Right lobe of liver (tissue), 6 donors: ENCODE measurements around the gene OPTN. TPM values are rescaled to one million over a fixed set of nuclear protein-coding genes. Genes with fewer than 3 reads are reported as not detected.

ENCODE experiments used
- ATAC-seq, 4 donors: fragments of 200-7000 bp; cut with Tn5 transposase; one replicate each; pipeline ENCODE4 v1.9.1; 2020; ENCODE audit warnings: mild to moderate bottlenecking in 4 of 4, moderate library complexity in 4 of 4
- DNase-seq, 3 donors: peaks; one replicate each; pipeline ENCODE4 v3.0.0-alpha.2; 2020
- H3K27ac ChIP-seq, 3 donors: fragments of 200-600 bp; one replicate each; pipeline ENCODE4 v1.8.0; 2022
- H3K27me3 ChIP-seq, 2 donors: fragments of 200-600 bp; one replicate each; pipeline ENCODE4 v1.8.0; 2022
- H3K36me3 ChIP-seq, 4 donors: fragments of 200-600 bp; sonication (generic) in 1 of 4; one replicate each; pipeline versions ENCODE4 v1.5.1 to v1.8.0; 2017 to 2022; ENCODE audit warnings: control low read depth in 1 of 4
- H3K4me1 ChIP-seq, 4 donors: fragments of 200-600 bp; sonication (generic) in 1 of 4; one replicate each; pipeline versions ENCODE4 v1.5.1 to v1.8.0; 2017 to 2022; ENCODE audit warnings: control low read depth in 1 of 4
- H3K4me3 ChIP-seq, 3 donors: fragments of 200-600 bp; one replicate each; pipeline ENCODE4 v1.8.0; 2022
- H3K9me3 ChIP-seq, 4 donors: fragments of 200-600 bp; sonication (generic) in 1 of 4; one replicate each; pipeline versions ENCODE4 v1.5.1 to v1.8.0; 2017 to 2022; ENCODE audit warnings: control low read depth in 1 of 4
- CTCF ChIP-seq, 4 donors: fragments of 200-600 bp in 3 of 4; fragments of 450-650 bp in 1 of 4; IDR thresholded peaks; one replicate each; pipeline versions ENCODE4 v1.5.1 to v1.8.0; 2016 to 2022; ENCODE audit warnings: antibody characterized with exemption in 4 of 4, mild to moderate bottlenecking in 2 of 4
- POLR2A ChIP-seq: fragments of 450-650 bp; IDR thresholded peaks from one replicate; pipeline ENCODE4 v1.6.1; 2017; ENCODE audit warnings: antibody characterized with exemption, mild to moderate bottlenecking
- WGBS: methylation state at CpG from one replicate; pipeline ENCODE4 v1.1.6; 2018; ENCODE audit warnings: low coverage, low lambda C conversion rate; ENCODE audit not compliant: insufficient coverage; ENCODE audit errors: missing lambda C conversion rate; 5-methylcytosine and 5-hydroxymethylcytosine counted together
- intact Hi-C, 2 donors: fragments of 100-400 bp; cut with DNase I; formaldehyde crosslinking; loops; one replicate each; pipeline versions ENCODE4 v1.11.2 to v1.14.1; 2022
- total RNA-seq, 6 experiments: library from RNA; depleted of rRNA in 2 of 6; stranded (reverse); fragments of >200 nt in 2 of 6; fragmentation: NEBNext Ultra II Directional in 3 of 6; extraction: Animal tissue kit (Norgen Biotek cat#: 25700) in 3 of 6; gene quantifications; one replicate each; pipeline versions ENCODE4 v1.1.0 to v1.2.4, GENCODE V29; 2016 to 2023
- donor health status: DM: no; HTN: yes; CAD: no.
- donor health status: DM: no; HTN: no; CAD: no.
- donor health status: DM: no; HTN: no; CAD: no.
- donor health status: DM: no; HTN: yes; CAD: no.
- donor health status: DM: no; HTN: yes; CAD: no.

OPTN gene
- total RNA-seq, 6 experiments from 2014 or later: 30.4 to 70.7 (median 36.9) TPM

DNA sequence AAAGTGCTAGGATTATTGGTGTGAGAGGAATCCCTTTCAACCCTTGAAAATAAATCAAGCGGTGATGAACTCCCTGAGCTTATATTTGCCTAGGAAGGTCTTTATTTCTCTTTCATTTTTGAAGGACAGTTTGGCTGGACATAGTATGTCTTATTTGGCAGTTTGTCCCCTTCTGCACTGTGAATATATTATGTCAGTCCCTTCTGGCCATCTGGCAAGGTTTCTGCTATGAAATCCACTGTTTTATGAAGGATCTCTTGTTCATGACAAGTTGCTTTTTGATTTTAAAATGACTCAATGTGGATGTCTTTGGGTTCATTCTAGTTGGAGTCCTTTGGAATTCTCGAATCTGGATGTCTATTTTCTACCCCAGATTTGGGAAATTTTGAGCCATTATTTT is 39.7 kb downstream of the OPTN start:
- no peak for ATAC-seq
- TF ChIP-seq CTCF (IDR thresholded peaks at IDR 0.05) (no peak), POLR2A (no peak)
- intact Hi-C loops: no loop called here
- Histone ChIP-seq H3K27ac (no peak overlapping the region), H3K9me3 (no peaks in the 10 kb centered on the region), H3K4me3 (no peak overlapping the region), H3K36me3 (peaks cover 4 to 46% (median 13%) of the 10 kb centered on the region in 4 donors), H3K4me1 (no peaks in the 10 kb centered on the region), H3K27me3 (no peaks in the 10 kb centered on the region)
- no peak for DNase-seq
- WGBS: 79% methylated on average over 2 of the region's 2 CpGs

GRCh38 chr10:13140627-13141190 is 40.7 kb downstream of the OPTN start:
- no peak for TF ChIP-seq POLR2A
- no peak for TF ChIP-seq CTCF (IDR thresholded peaks at IDR 0.05)
- Histone ChIP-seq H3K27me3 (no peaks in the 10 kb centered on the region), H3K9me3 (no peaks in the 10 kb centered on the region), H3K36me3 (peaks cover under 1 to 36% (median 8%) of the 10 kb centered on the region in 4 donors), H3K4me3 (no peak overlapping the region), H3K4me1 (no peaks in the 10 kb centered on the region), H3K27ac (no peak overlapping the region)
- ATAC-seq: no peak
- 75% methylated on average over 2 of the region's 4 CpGs for WGBS
- DNase-seq: no peak
- intact Hi-C loops: no loop called here

GRCh38 chr10:13143766-13144165 is 43.8 kb downstream of the OPTN start:
- Histone ChIP-seq H3K27ac (no peak overlapping the region), H3K4me1 (peaks cover 0 to 10% (median 2%) of the 10 kb centered on the region in 4 donors), H3K4me3 (no peak overlapping the region), H3K36me3 (peaks cover 0 to 13% (median 0%) of the 10 kb centered on the region in 4 donors), H3K9me3 (no peaks in the 10 kb centered on the region), H3K27me3 (no peaks in the 10 kb centered on the region)
- intact Hi-C loops: no loop called here
- no peak for DNase-seq
- no peak for ATAC-seq
- TF ChIP-seq CTCF (IDR thresholded peaks at IDR 0.05) (no peak), POLR2A (no peak)
- no CpG with 5 or more reads among the region's 1 CpG for WGBS

DNA sequence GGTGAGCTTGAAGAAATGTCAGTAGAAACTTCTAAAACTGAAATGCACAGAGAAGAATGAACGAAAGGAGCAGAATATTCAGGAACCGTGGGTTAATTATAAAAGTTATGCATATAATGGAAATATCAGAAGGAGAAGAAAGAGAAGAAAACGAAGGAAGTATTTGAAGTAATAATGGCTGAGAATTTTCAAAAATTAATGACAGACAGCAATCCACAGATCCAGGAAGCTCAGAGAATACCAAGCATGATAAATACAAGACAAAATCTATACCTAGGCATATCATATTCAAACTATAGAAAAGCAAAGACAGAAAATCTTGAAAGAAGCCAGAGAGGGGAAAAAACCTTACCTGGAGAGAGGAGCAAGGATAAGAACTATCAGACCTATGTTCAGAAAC is 44.9 kb downstream of the OPTN start:
- Histone ChIP-seq H3K4me1 (peaks cover 0 to 10% (median 2%) of the 10 kb centered on the region in 4 donors), H3K27me3 (no peaks in the 10 kb centered on the region), H3K9me3 (no peaks in the 10 kb centered on the region), H3K27ac (no peak overlapping the region), H3K4me3 (no peak overlapping the region), H3K36me3 (peaks cover 0 to 8% (median 0%) of the 10 kb centered on the region in 4 donors)
- intact Hi-C loops: no loop called here
- DNase-seq (no peak), ATAC-seq (no peak)
- no peak for TF ChIP-seq POLR2A
- TF ChIP-seq CTCF (IDR thresholded peaks at IDR 0.05): no peak
- 100% methylated on average over 3 of the region's 3 CpGs for WGBS

DNA sequence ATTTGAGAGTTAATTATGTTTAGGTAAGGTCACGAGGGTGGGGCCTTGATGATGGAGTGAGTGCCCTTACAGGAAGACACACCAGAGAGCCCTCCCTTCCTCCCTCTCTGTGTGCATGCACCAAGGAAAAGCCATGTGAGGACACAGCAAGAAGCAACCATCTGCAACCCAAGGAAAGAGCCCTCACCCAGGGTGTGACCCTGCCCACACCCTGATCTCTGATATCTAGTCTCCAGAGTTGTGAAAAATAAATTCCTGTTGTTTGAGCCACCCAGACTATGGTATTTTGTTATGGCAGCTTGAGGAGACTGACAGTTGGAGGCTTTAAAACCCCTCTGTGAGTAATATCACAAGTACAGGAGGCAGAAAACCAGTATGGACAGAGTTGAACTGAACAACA is 46.4 kb downstream of the OPTN start:
- 63% methylated on average over 1 of the region's 1 CpG for WGBS
- Histone ChIP-seq H3K4me1 (peaks cover 0 to 10% (median 2%) of the 10 kb centered on the region in 4 donors), H3K27me3 (no peaks in the 10 kb centered on the region), H3K27ac (no peak overlapping the region), H3K4me3 (no peak overlapping the region), H3K36me3 (peaks cover 0 to 2% (median 0%) of the 10 kb centered on the region in 4 donors), H3K9me3 (no peaks in the 10 kb centered on the region)
- no peak for TF ChIP-seq POLR2A
- no peak for TF ChIP-seq CTCF (IDR thresholded peaks at IDR 0.05)
- no peak for ATAC-seq
- intact Hi-C loops: no loop called here
- no peak for DNase-seq
